NB4 (cell line): ENCODE measurements around the gene SPARC.
"Not testable (repeated sequence)": the region's sequence is repeated elsewhere in the genome, so short reads cannot be mapped to it uniquely, and the experiment has no call there.

Experiments used
- DNase-seq: peaks from one replicate; pipeline ENCODE4 v3.0.0; 2010; ENCODE audit warnings: low read depth
- H3K4me3 ChIP-seq: one replicate; pipeline ENCODE4 v1.5.1; 2011; ENCODE audit warnings: mild to moderate bottlenecking, low read depth, low read length, moderate library complexity
- CTCF ChIP-seq: IDR thresholded peaks from one replicate; pipeline ENCODE4 v1.5.1; 2012; ENCODE audit warnings: low read depth, low read length
- MAX ChIP-seq: IDR thresholded peaks from 2 replicates; pipeline ENCODE4 v1.6.1; 2011; ENCODE audit warnings: low read depth, low read length
- MYC ChIP-seq: IDR thresholded peaks from 2 replicates; pipeline ENCODE4 v1.6.1; 2011; ENCODE audit warnings: low read depth, low read length
- POLR2A ChIP-seq: IDR thresholded peaks from 2 replicates; pipeline ENCODE4 v1.6.1; 2011; ENCODE audit warnings: mild to moderate bottlenecking; ENCODE audit not compliant: insufficient read length; ENCODE audit errors: extremely low read depth

The SPARC gene

GRCh38 chr5:151686674-151687407 is at the start of gene SPARC:
Gene SPARC (minus strand): TSS chr5:151686915. CDS start chr5:151676188, 10,727 bp downstream.
- DNase-seq: peak; percentile 93
- H3K4me3 ChIP-seq: peak within 1 kb of the TSS; percentile 69
- TF ChIP-seq MAX (0 out of 2 replicates have a peak, but pooled peaks have one; percentile 22), POLR2A (peak; percentile 19), MYC (peak; percentile 42; the same call in 1 of the 2 replicates), CTCF (no peak)

- TF ChIP-seq POLR2A: no peak
- no peak for TF ChIP-seq MAX
- TF ChIP-seq MYC: no peak
- TF ChIP-seq CTCF: no peak
- H3K4me3 ChIP-seq: no peak overlapping the region
- DNase-seq: no peak
Measured at GRCh38 chr5:151735646-151736045, 48.9 kb upstream of the SPARC start.

GRCh38 chr5:151734064-151734408 is 47.3 kb upstream of the SPARC start:
- H3K4me3 ChIP-seq: no peak overlapping the region
- no peak for DNase-seq
- TF ChIP-seq MAX (no peak), POLR2A (no peak), MYC (no peak), CTCF (no peak)

GRCh38 chr5:151733358-151734063 is 46.8 kb upstream of the SPARC start:
- TF ChIP-seq MAX (no peak), MYC (no peak), CTCF (no peak)
- no peak overlapping the region for H3K4me3 ChIP-seq
- no peak for DNase-seq

GRCh38 chr5:151730381-151730780 is 43.7 kb upstream of the SPARC start:
- no peak overlapping the region for H3K4me3 ChIP-seq
- no peak for DNase-seq
- TF ChIP-seq POLR2A (no peak), CTCF (no peak), MYC (no peak), MAX (no peak)

- DNase-seq, H3K4me3 ChIP-seq: not testable (repeated sequence)
Measured at GRCh38 chr5:151729597-151729996, 42.9 kb upstream of the SPARC start.
